GM19467 (cell line): Measurements from ENCODE around the gene CCDC87.

Experiments used
- ATAC-seq: cut with Tn5 transposase; IDR thresholded peaks from one replicate; pipeline ENCODE4 v1.9.1; 2021; ENCODE audit warnings: mild to moderate bottlenecking, moderate library complexity; ENCODE audit not compliant: unreplicated experiment

Gene CCDC87

DNA sequence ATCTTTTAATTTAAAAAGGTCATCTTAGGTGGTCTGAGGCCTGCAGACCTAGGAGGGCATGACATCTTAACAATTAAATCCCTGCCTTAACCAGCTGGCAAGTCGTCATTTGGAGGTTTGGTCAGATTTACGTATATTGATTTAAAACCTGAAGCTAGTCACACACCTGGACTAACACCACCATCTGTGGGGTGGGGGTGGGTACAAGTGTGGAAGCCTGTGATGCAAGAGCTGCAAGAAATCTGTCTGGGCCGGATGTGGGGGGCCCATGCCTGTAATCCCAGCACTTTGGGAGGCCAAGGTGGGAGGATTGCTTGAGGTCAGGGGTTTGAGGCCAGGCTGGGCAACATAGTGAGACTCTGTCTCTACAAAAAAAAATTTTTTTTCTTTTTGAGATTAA, 11.6 kb downstream of the CCDC87 start:
- ATAC-seq, result no peak

DNA sequence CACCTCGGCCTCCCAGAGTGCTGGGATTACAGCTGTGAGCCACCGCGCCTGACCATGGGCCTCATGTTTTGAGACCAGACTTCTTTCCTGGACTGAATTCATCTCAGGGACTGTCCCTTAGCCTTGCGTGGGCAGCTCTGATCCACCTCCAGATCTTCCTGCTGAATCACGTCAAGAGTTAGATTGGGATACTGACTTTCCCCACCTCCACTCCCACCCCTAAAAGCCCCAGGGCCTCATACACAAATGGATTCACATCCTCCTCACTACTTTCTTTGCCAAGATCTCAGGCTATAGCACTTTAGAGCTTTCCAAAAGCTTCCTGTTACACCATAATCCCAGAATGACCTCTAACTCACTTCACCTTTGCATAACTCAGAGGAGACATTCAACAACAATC, 12.1 kb downstream of the CCDC87 start:
- ATAC-seq, result no peak

- ATAC-seq, result no peak
Observed at GRCh38 chr11:66579017-66579606, 13.8 kb downstream of the CCDC87 start.

- no peak for ATAC-seq
Observed at GRCh38 chr11:66570850-66571180, 22.0 kb downstream of the CCDC87 start.

DNA sequence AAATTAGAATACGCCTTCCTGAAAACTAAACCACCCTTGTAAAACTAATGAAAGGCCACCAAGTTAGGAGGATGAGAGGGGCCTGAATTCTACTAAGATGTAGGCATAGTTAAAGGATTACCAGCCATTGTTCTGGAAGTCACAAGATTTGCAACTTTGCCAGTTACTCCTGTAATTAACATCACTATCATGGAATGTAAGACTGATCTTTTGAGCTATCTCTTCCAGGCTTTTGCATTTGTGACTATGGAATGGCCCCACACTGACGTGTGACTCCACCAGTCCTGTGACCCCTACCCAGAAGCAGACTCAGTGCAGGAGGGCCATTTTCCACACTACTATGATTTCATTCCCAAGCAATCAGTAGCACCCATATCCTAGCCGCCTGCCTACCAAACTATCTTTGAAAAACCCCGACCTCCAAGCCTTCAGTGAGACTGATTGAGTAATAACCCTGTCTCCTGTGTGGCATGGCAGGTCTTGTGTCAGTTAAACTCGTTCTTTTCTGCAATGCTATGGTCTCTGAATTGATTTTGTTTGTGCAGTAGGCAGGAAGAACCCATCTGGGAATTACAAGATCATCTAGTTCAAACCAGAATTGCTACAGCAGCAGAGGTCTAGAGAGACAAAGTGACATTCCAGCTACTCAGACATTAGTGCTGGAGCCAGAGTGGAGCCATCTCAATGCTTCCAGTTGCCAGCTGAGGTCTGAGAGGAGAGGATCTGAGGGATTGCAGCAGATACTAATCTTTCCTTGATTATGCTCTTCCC, 22.6 kb downstream of the CCDC87 start:
- ATAC-seq, result no peak

DNA sequence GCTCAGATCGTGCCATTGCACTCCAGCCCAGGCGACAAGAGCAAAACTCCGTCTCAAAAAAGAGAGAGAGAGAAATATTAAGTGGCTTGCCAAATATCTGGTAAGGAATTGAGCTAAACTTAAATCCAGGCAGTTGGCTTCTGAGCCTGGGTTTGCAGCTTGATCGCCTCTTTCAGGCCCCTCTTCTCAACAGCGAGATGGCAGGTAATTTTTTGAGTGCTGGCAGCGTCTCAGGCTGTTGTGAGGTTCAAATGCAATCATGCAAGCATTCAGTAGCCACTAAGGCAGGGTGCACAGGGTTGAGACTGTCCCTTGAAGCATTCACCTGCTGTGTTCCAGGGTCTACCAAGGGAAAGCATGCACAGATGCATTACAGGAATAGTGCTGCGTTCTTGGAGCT, 23.8 kb downstream of the CCDC87 start:
- no peak for ATAC-seq

- ATAC-seq, result no peak
Observed at GRCh38 chr11:66568124-66568916, 24.5 kb downstream of the CCDC87 start, which contains the start of gene CTSF. Gene CTSF, minus strand, starts transcription at chr11:66568606. Its CDS starts 120 bp downstream, at chr11:66568486.

DNA sequence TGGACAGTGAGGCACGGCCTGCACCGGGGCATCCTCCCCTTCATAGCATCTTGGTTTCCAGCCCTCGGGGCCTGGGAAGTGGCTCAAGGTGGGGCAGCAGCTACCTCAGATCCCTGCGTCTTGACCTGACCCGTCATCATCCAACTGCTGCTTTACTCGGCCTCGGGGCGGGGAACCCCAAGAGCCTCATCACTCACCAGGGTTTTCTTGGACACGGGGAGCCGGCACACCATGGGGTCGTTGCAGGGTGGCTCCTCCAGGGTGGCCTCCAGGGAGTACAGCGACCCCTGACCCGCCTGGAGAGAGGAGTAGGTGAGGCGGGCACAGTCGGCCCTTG, 25.1 kb downstream of the CCDC87 start:
- no peak for ATAC-seq

DNA sequence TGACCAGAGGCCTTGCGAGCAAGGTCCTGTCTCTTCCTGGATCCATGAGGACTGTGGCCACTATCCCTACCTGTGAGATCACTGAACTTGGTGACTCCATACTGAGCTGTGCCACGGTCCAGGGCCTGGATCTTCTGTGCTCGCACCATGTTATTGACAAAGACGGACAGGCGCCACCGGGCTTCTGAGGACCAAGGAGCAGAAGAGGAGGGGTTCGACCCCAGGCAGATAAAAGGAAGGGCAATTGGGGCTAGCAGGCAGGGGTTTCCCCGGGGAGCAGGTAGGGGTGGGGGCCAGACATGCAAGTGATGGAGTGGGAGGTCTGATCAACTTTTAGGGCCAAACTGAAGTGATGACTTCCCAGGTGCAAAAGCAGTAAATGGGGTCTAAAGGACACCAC, 26.6 kb downstream of the CCDC87 start:
- no peak for ATAC-seq

GRCh38 chr11:66564984-66565383, 27.9 kb downstream of the CCDC87 start:
- ATAC-seq, result no peak

- no peak for ATAC-seq
Observed at GRCh38 chr11:66564538-66564937, 28.3 kb downstream of the CCDC87 start.

- ATAC-seq, result no peak
Observed at GRCh38 chr11:66563832-66564231, 29.0 kb downstream of the CCDC87 start.

GRCh38 chr11:66562907-66563583, 29.8 kb downstream of the CCDC87 start:
- no peak for ATAC-seq

GRCh38 chr11:66562275-66562674, 30.6 kb downstream of the CCDC87 start:
- no peak for ATAC-seq

DNA sequence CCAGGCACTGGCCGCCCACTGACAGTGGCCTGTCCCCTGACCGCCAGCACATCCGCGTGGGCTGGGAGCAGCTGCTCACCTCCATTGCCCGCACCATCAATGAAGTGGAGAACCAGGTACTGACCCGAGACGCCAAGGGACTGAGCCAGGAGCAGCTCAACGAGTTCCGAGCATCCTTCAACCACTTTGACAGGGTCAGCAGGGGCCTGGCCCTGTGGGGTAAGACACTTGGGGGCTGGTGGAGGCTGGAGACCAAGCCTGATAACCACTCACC, 31.0 kb downstream of the CCDC87 start:
- no peak for ATAC-seq

DNA sequence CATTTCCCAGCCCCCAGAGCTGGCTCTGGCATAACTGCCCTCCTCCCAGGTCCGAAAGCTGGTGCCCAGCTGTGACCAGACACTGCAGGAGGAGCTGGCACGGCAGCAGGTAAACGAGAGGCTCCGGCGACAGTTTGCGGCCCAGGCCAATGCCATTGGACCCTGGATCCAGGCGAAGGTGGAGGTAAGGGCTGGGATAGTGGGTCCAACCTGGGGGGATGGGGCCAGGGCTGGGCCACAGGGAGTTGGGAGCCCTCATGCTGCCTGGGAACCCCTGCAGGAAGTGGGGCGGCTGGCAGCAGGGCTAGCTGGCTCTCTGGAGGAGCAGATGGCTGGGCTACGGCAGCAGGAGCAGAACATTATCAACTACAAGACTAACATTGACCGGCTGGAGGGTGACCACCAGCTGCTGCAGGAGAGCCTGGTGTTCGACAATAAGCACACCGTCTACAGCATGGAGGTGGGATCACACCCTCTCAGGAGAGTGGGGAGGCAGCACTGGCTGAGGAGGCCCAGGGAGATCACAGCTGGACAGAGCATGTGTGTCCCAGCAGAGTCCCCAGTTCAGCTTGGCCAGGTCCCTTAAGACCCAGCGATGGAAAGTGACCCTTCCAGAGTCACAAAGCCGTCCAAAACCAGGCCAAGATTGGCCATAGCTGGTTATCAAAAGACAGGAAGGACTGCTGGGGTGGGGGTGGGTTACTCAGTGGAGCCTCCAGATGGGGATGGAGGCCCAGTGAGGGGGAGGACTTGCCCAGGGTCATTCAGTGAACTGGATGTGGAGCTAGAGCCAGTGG, 31.5 kb downstream of the CCDC87 start:
- no peak for ATAC-seq

DNA sequence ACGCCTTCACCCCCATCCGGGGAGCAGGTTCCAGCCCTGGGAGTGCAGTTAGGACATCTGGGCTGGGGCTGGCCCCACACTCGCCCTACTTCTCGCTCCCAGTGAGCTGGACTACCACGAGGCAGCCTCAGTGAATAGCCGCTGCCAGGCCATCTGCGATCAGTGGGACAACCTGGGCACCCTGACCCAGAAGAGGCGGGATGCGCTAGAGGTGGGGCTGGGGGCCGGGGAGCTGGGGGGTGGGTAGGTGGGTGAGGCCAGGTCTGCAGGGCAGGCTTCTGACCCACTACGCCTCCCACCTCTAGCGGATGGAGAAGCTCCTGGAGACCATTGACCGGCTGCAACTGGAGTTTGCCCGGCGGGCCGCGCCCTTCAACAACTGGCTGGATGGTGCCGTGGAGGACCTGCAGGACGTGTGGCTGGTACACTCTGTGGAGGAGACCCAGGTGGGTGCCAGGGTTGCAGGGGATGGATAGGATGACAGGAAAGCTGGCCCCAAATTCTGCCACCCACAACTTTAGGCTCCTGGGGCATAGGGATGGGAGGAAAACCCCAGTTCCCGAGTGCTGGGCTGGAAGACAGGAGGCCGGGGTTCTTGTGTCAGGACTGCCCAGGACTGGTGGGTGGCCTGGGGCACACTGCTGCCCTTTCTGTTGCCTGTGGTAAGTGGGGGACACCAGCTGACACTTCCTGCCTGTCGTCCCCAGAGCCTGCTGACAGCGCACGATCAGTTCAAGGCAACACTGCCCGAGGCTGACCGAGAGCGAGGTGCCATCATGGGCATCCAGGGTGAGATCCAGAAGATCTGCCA, 32.8 kb downstream of the CCDC87 start:
- ATAC-seq, result no peak

- no peak for ATAC-seq
Observed at GRCh38 chr11:66559142-66559865, 33.6 kb downstream of the CCDC87 start.

GRCh38 chr11:66557733-66558326, 35.0 kb downstream of the CCDC87 start:
- no peak for ATAC-seq
